Measurements from ENCODE around the gene INPP4A. TPM values are rescaled to one million over a fixed set of nuclear protein-coding genes. Genes with fewer than 3 reads are reported as not detected.

The INPP4A gene
- total RNA-seq, 4 donors from 2014 or later = 30.2 to 45.1 (median 37.8) TPM

DNA sequence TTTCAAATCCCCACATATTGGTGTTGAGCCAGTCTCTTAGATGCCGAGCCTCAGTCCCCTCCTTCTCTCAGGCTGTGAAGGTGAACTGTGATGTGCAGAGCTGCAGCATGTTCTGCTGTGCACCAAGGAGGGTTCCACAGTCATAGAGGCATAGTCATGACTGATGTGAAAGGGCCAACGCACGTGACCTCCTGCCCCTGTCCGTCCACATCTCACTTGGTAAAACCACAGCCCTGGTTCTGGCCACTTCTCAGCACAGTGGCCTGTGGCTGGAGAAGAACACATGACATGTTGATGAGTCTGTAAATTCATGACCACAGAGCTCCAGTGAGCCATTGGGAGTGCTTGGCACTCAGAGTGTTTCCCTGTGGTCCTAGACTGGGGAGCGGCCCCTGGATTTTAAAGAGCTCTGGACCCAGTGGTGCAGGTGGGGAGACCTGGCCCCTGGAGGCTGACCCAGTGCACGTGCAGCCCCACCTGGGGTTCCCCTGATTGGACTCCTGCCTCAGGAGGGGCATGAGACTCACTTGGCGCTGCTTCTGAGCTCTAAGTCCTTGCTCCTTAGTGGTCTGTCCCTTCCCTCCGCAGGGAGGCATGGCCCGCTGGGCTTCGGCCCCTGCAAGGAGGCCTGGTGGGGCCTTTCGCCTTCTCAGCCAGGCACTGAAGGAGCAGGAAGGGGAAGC lies 25.3 kb downstream of the INPP4A start:
- no peaks in the 10 kb centered on the region for H3K9me3 ChIP-seq
- WGBS, 2 donors (ENCODE audit: low coverage in 1 of 2) = 100% methylated on average over 1 of the region's 11 CpGs; no CpG with 5 or more reads in 1 of the 2 donors
- H3K36me3 ChIP-seq = no peaks in the 10 kb centered on the region
- no peak for ATAC-seq
- H3K27me3 ChIP-seq = no peaks in the 10 kb centered on the region
- no peak overlapping the region for H3K27ac ChIP-seq
- no peak for TF ChIP-seq CTCF (IDR thresholded peaks at IDR 0.05)
- no peak for TF ChIP-seq POLR2A (IDR thresholded peaks at IDR 0.05)
- H3K4me1 ChIP-seq = peaks cover 0 to 84% (median 19%) of the 10 kb centered on the region in 3 donors
- no peak overlapping the region for H3K4me3 ChIP-seq

DNA sequence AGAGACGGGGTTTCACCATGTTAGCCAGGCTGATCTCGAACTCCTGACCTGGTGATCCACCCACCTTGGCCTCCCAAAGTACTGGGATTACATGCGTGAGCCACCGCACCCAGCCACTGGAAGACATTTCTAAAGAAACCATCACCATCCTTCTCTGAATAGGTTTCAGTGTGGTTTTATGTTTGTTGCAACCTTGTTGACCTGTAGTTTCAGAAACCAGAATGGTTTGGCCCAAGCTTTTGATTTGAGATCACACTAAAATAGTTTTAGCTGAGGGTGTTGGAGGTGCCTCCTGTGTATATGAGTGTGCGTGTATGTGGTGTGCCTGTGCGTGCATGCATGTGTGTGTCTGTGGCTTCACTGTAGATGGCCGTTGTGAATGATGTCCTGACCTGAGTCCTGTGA lies 26.2 kb downstream of the INPP4A start:
- Histone ChIP-seq H3K9me3 (no peaks in the 10 kb centered on the region), H3K36me3 (no peaks in the 10 kb centered on the region), H3K4me3 (no peak overlapping the region), H3K27me3 (no peaks in the 10 kb centered on the region), H3K27ac (no peak overlapping the region), H3K4me1 (peaks cover 0 to 84% (median 18%) of the 10 kb centered on the region in 3 donors)
- 95 to 100% methylated on average over 2 to 4 of the region's 7 CpGs for WGBS, 2 donors (ENCODE audit: low coverage in 1 of 2)
- no peak for TF ChIP-seq POLR2A (IDR thresholded peaks at IDR 0.05)
- no peak for TF ChIP-seq POLR2AphosphoS5 (IDR thresholded peaks at IDR 0.05)
- no peak for TF ChIP-seq CTCF (IDR thresholded peaks at IDR 0.05)
- TF ChIP-seq EP300 (IDR thresholded peaks at IDR 0.05) = no peak
- ATAC-seq = no peak

- peaks cover 0 to 84% (median 21%) of the 10 kb centered on the region in 3 donors for H3K4me1 ChIP-seq
- ATAC-seq = no peak
- 80 to 83% methylated on average over 1 to 5 of the region's 10 CpGs for WGBS, 2 donors (ENCODE audit: low coverage in 1 of 2)
Observed at GRCh38 chr2:98471402-98472131, 26.9 kb downstream of the INPP4A start.

GRCh38 chr2:98472132-98472650 lies 27.5 kb downstream of the INPP4A start:
- ATAC-seq = no peak
- no peak overlapping the region for H3K27ac ChIP-seq
- TF ChIP-seq EP300 (IDR thresholded peaks at IDR 0.05) (no peak), CTCF (IDR thresholded peaks at IDR 0.05) (no peak), POLR2A (IDR thresholded peaks at IDR 0.05) (no peak)
- no peak overlapping the region for H3K4me3 ChIP-seq
- no CpG with 5 or more reads among the region's 5 CpGs for WGBS, 2 donors (ENCODE audit: low coverage in 1 of 2)
- no peaks in the 10 kb centered on the region for H3K27me3 ChIP-seq
- no peaks in the 10 kb centered on the region for H3K9me3 ChIP-seq
- H3K4me1 ChIP-seq = peaks cover 0 to 84% (median 21%) of the 10 kb centered on the region in 3 donors
- H3K36me3 ChIP-seq = no peaks in the 10 kb centered on the region

More at GRCh38 chr2:98471402-98472131, 26.9 kb downstream of the INPP4A start:
- TF ChIP-seq POLR2A (IDR thresholded peaks at IDR 0.05) (no peak), CTCF (IDR thresholded peaks at IDR 0.05) (no peak), EP300 (IDR thresholded peaks at IDR 0.05) (no peak), POLR2AphosphoS5 (IDR thresholded peaks at IDR 0.05) (no peak)
- Histone ChIP-seq H3K36me3 (no peaks in the 10 kb centered on the region), H3K4me3 (no peak overlapping the region), H3K27me3 (no peaks in the 10 kb centered on the region), H3K9me3 (no peaks in the 10 kb centered on the region), H3K27ac (no peak overlapping the region)
